Parathyroid adenoma (tissue), 2 donors: ENCODE data around the gene BEND6.

Source experiments
- H2AFZ ChIP-seq: fragments of 300-600 bp; sonication (generic); one replicate; pipeline ENCODE4 v1.7.0; 2017; ENCODE audit warnings: antibody characterized with exemption, mild to moderate bottlenecking
- H3K27ac ChIP-seq: fragments of 300-600 bp; sonication (generic); one replicate; pipeline ENCODE4 v1.7.0; 2017
- H3K27me3 ChIP-seq: fragments of 300-600 bp; sonication (generic); one replicate; pipeline ENCODE4 v1.7.0; 2017; ENCODE audit warnings: low read length; ENCODE audit not compliant: control insufficient read depth, insufficient read depth
- H3K36me3 ChIP-seq: fragments of 300-600 bp; sonication (generic); one replicate; pipeline ENCODE4 v1.7.0; 2017; ENCODE audit warnings: low read length; ENCODE audit not compliant: control insufficient read depth, insufficient read depth
- H3K4me1 ChIP-seq: fragments of 300-600 bp; sonication (generic); one replicate; pipeline ENCODE4 v1.7.0; 2017; ENCODE audit warnings: control low read depth
- H3K4me2 ChIP-seq: fragments of 300-600 bp; sonication (generic); one replicate; pipeline ENCODE4 v1.7.0; 2017; ENCODE audit warnings: low read length
- H3K4me3 ChIP-seq: fragments of 300-600 bp; sonication (generic); one replicate; pipeline ENCODE4 v1.7.0; 2017; ENCODE audit warnings: low read depth, low read length
- H3K79me2 ChIP-seq: fragments of 300-600 bp; sonication (generic); one replicate; pipeline ENCODE4 v1.7.0; 2017; ENCODE audit warnings: control low read depth
- H3K9ac ChIP-seq: fragments of 300-600 bp; sonication (generic); one replicate; pipeline ENCODE4 v1.7.0; 2017; ENCODE audit warnings: mild to moderate bottlenecking
- H3K9me3 ChIP-seq: fragments of 300-600 bp; sonication (generic); one replicate; pipeline ENCODE4 v1.7.0; 2017; ENCODE audit warnings: low read length; ENCODE audit not compliant: control insufficient read depth
- CTCF ChIP-seq: fragments of 300-600 bp; sonication (generic); IDR thresholded peaks from one replicate; pipeline ENCODE4 v1.7.0; 2017; ENCODE audit warnings: antibody characterized with exemption, mild to moderate bottlenecking
- donor health status: primary hyperparathyroidism.

Gene BEND6

GRCh38 chr6:56958481-56958880 is 3.6 kb downstream of the BEND6 start:
- Histone ChIP-seq H3K4me2 (no peak overlapping the region), H3K27me3 (no peaks in the 10 kb centered on the region), H3K4me3 (no peak overlapping the region), H3K27ac (no peak overlapping the region), H3K4me1 (no peaks in the 10 kb centered on the region), H2AFZ (no peak overlapping the region), H3K9me3 (no peaks in the 10 kb centered on the region), H3K79me2 (no peaks in the 10 kb centered on the region), H3K9ac (no peak overlapping the region), H3K36me3 (no peaks in the 10 kb centered on the region)
- no peak for TF ChIP-seq CTCF

GRCh38 chr6:56959094-56959493 is 4.2 kb downstream of the BEND6 start:
- Histone ChIP-seq H3K27me3 (no peaks in the 10 kb centered on the region), H2AFZ (no peak overlapping the region), H3K4me3 (no peak overlapping the region), H3K9me3 (no peaks in the 10 kb centered on the region), H3K4me1 (no peaks in the 10 kb centered on the region), H3K79me2 (no peaks in the 10 kb centered on the region), H3K4me2 (no peak overlapping the region), H3K36me3 (no peaks in the 10 kb centered on the region), H3K9ac (no peak overlapping the region), H3K27ac (no peak overlapping the region)
- no peak for TF ChIP-seq CTCF

GRCh38 chr6:56959938-56960337 is 5.0 kb downstream of the BEND6 start:
- Histone ChIP-seq H3K27ac (no peak overlapping the region), H3K4me1 (no peaks in the 10 kb centered on the region), H3K4me3 (no peak overlapping the region), H3K36me3 (no peaks in the 10 kb centered on the region), H3K9me3 (no peaks in the 10 kb centered on the region), H3K27me3 (no peaks in the 10 kb centered on the region), H3K79me2 (no peaks in the 10 kb centered on the region), H3K4me2 (no peak overlapping the region), H3K9ac (no peak overlapping the region), H2AFZ (no peak overlapping the region)
- no peak for TF ChIP-seq CTCF

- Histone ChIP-seq H3K9ac (no peak overlapping the region), H3K36me3 (no peaks in the 10 kb centered on the region), H3K4me2 (no peak overlapping the region), H3K4me1 (no peaks in the 10 kb centered on the region), H3K9me3 (no peaks in the 10 kb centered on the region), H2AFZ (no peak overlapping the region), H3K27me3 (no peaks in the 10 kb centered on the region), H3K4me3 (no peak overlapping the region), H3K27ac (no peak overlapping the region), H3K79me2 (no peaks in the 10 kb centered on the region)
- no peak for TF ChIP-seq CTCF
Measured at GRCh38 chr6:56961151-56961550, 6.2 kb downstream of the BEND6 start.

- no peaks in the 10 kb centered on the region for H3K4me1 ChIP-seq
- no peaks in the 10 kb centered on the region for H3K36me3 ChIP-seq
- TF ChIP-seq CTCF, result no peak
- H3K4me3 ChIP-seq, result no peak overlapping the region
- H3K27ac ChIP-seq, result no peak overlapping the region
- H2AFZ ChIP-seq, result no peak overlapping the region
- H3K79me2 ChIP-seq, result no peaks in the 10 kb centered on the region
- H3K4me2 ChIP-seq, result no peak overlapping the region
- no peaks in the 10 kb centered on the region for H3K27me3 ChIP-seq
- no peaks in the 10 kb centered on the region for H3K9me3 ChIP-seq
- H3K9ac ChIP-seq, result no peak overlapping the region
Measured at GRCh38 chr6:56962441-56962840, 7.5 kb downstream of the BEND6 start.
